ENCODE results near the gene CCDC137.
A peak's percentile ranks its signal among the peaks of the same experiment; 100 is the strongest.

CCDC137 gene

DNA sequence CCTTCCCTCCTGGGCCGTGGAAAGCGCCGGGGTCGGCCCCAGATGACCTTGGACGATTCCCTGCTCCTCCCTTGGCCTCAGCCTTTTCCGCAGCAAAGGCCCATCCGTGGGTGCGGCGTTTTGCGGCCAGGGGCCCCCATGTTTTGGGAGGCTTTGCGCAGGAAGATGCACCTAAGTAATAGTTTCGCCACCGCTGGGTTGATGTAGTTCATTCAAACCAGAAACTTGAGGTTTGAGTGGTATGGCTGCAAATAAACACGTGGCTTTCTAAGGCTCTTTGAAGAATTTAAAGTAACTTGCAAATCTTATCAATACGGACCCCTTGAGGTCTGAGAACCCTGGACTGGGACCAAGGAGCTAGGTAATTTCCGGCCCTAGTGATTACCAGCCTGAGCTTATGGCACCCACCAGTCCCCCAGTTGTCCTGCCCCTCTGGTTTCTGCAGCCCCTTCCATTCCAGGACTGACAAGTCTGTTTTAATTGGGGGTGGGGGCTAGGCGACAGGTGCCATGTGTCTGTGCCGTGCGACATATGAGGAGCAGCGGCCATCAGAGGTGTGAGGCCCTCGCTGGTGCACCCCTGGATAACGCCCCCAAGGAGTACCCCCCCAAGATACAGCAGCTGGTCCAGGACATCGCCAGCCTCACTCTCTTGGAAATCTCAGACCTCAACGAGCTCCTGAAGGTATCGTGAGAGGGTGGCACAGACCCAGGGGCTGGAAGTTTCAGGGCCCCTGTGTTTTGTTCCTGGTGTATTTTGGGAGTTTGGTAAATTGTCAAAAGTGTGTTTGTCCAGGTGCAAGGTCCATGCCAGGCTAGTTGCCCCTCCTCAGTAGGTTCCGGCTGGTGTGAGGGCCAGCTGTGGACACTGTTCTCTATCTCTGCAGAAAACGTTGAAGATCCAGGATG lies 37.5 kb downstream of the CCDC137 start:
- peaks cover 58% of the 10 kb centered on the region for H3K36me3 ChIP-seq (ENCODE audit: insufficient read depth, low read length)
- WGBS = 36% methylated on average over 27 of the region's 27 CpGs

GRCh38 chr17:81705518-81706231 lies 39.1 kb downstream of the CCDC137 start:
- H3K4me3 ChIP-seq (ENCODE audit: low read length) = no peak overlapping the region
- H3K27me3 ChIP-seq (ENCODE audit: insufficient read depth, low read length) = no peaks in the 10 kb centered on the region
- H3K36me3 ChIP-seq (ENCODE audit: insufficient read depth, low read length) = peaks cover 50% of the 10 kb centered on the region
- H3K27ac ChIP-seq (ENCODE audit: low read depth, low read length) = no peak overlapping the region
- WGBS = 95% methylated on average over 30 of the region's 30 CpGs
- H3K9ac ChIP-seq (ENCODE audit: low read depth, low read length) = no peak overlapping the region
- H3K4me1 ChIP-seq (ENCODE audit: insufficient read depth, low read length) = peaks cover 4% of the 10 kb centered on the region; the same call in 1 of the 2 replicates
- no peaks in the 10 kb centered on the region for H3K9me3 ChIP-seq (ENCODE audit: insufficient read depth, low read depth, low read length)

More for the DNA sequence above, 37.5 kb downstream of the CCDC137 start:
- Histone ChIP-seq H3K4me1 (ENCODE audit: insufficient read depth, low read length) (no peaks in the 10 kb centered on the region), H3K9ac (ENCODE audit: low read depth, low read length) (peak overlapping the region; percentile 99), H3K27me3 (ENCODE audit: insufficient read depth, low read length) (no peaks in the 10 kb centered on the region), H3K27ac (ENCODE audit: low read depth, low read length) (peak overlapping the region; percentile 77), H3K4me3 (ENCODE audit: low read length) (peak overlapping the region; percentile 98), H3K9me3 (ENCODE audit: insufficient read depth, low read depth, low read length) (no peaks in the 10 kb centered on the region)

DNA sequence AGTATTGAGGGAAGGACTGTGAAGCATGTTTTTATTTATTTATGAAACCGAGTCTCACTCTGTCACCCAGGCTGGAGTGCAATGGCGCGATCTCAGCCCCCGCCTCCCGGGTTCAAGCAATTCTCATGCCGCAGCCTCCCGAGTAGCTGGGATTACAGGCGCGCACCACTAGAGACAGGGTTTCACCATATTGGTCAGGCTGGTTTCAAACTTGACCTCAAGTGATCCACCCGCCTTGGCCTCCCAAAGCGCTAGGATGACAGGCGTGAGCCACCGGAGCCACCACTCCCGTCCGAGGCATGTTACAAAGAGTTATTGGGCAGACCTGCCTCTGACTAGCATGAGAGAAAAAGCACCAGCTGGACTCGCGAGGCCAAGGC lies 39.7 kb downstream of the CCDC137 start:
- H3K4me1 ChIP-seq (ENCODE audit: insufficient read depth, low read length) = peaks cover 4% of the 10 kb centered on the region; the same call in 1 of the 2 replicates
- WGBS = 96% methylated on average over 17 of the region's 17 CpGs
- no peaks in the 10 kb centered on the region for H3K9me3 ChIP-seq (ENCODE audit: insufficient read depth, low read depth, low read length)
- H3K9ac ChIP-seq (ENCODE audit: low read depth, low read length) = no peak overlapping the region
- no peak overlapping the region for H3K27ac ChIP-seq (ENCODE audit: low read depth, low read length)
- no peaks in the 10 kb centered on the region for H3K27me3 ChIP-seq (ENCODE audit: insufficient read depth, low read length)
- H3K36me3 ChIP-seq (ENCODE audit: insufficient read depth, low read length) = peaks cover 44% of the 10 kb centered on the region
- no peak overlapping the region for H3K4me3 ChIP-seq (ENCODE audit: low read length)

- Histone ChIP-seq H3K4me1 (ENCODE audit: insufficient read depth, low read length) (peaks cover 4% of the 10 kb centered on the region; the same call in 1 of the 2 replicates), H3K36me3 (ENCODE audit: insufficient read depth, low read length) (peaks cover 36% of the 10 kb centered on the region), H3K27ac (ENCODE audit: low read depth, low read length) (no peak overlapping the region), H3K9ac (ENCODE audit: low read depth, low read length) (no peak overlapping the region), H3K9me3 (ENCODE audit: insufficient read depth, low read depth, low read length) (no peaks in the 10 kb centered on the region), H3K27me3 (ENCODE audit: insufficient read depth, low read length) (no peaks in the 10 kb centered on the region), H3K4me3 (ENCODE audit: low read length) (no peak overlapping the region)
- WGBS = 95% methylated on average over 54 of the region's 54 CpGs
Measured at GRCh38 chr17:81706757-81707624, 40.5 kb downstream of the CCDC137 start.

DNA sequence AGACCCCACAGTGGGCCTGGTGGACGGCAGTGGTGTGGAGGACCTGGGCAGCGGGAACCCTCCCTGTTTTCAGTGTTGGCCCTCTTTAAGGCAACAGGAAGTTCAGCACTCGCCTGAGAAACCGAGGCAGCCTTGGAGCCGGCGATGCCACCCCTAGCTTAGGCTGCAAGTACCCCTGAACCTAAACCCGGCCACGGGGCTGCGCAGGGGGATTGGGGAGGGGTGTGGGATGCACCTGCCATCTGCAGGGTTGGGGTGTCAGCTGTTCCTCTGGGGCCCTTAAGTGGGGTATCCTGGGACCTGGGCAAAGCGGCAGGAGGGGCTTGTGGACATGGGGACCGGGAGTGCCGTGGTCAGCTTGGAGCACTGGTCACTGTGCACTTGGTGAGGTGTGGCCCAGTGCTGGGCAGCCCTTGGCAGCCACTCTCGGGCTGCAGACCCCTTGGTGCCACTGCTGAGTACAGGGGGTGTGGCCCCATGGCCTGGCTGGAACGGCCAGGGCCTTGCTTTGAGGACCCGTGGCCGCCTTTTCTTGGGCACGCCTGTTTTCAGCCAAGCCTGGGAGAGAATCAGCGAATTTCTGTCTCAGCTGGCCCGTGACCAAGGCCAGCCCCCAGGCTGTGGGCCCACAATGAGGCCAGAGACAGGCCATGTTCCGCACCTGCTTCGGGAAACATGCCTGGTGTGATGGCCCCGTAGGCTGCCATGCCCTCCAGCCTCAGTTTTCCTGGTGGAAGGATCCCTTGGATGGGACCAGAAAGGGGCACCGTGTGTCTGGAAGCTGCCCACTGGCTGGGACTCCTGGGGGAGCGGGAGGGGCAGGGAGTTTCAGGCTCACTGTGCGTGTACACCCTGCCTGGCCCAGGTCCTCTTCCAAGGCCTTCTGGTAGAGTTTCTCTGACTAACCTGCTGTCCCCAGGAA lies 41.4 kb downstream of the CCDC137 start:
- WGBS = 95% methylated on average over 25 of the region's 25 CpGs
- Histone ChIP-seq H3K4me3 (ENCODE audit: low read length) (no peak overlapping the region), H3K9me3 (ENCODE audit: insufficient read depth, low read depth, low read length) (no peaks in the 10 kb centered on the region), H3K27ac (ENCODE audit: low read depth, low read length) (no peak overlapping the region), H3K9ac (ENCODE audit: low read depth, low read length) (no peak overlapping the region), H3K27me3 (ENCODE audit: insufficient read depth, low read length) (no peaks in the 10 kb centered on the region), H3K4me1 (ENCODE audit: insufficient read depth, low read length) (peaks cover 7% of the 10 kb centered on the region; the same call in 1 of the 2 replicates), H3K36me3 (ENCODE audit: insufficient read depth, low read length) (peaks cover 36% of the 10 kb centered on the region)

DNA sequence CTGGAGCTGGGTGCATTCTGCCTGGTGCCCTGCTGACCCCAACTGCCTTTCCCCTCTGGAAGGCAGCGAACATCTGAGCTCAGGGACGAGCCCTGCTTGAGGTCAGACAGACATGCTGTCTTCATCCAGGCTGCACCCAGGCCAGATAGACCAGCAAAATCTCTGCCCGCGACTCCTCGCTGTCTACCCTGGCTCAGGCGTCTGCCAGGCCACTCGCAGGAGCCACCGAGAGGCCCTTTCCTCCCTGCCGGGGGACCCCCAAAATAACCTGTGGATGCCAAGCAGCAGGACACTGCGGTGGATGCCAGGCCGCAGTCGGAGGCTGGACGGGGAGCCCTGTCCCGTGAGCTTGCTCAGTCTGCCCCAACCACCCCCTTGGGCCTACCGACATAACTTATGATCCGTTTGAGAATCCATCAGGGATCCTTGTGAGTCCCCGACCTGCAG lies 42.2 kb downstream of the CCDC137 start:
- Histone ChIP-seq H3K9me3 (ENCODE audit: insufficient read depth, low read depth, low read length) (no peaks in the 10 kb centered on the region), H3K9ac (ENCODE audit: low read depth, low read length) (no peak overlapping the region), H3K27ac (ENCODE audit: low read depth, low read length) (peak overlapping the region; percentile 46; the same call in 1 of the 2 replicates), H3K4me1 (ENCODE audit: insufficient read depth, low read length) (peaks cover 10% of the 10 kb centered on the region; the same call in 1 of the 2 replicates), H3K27me3 (ENCODE audit: insufficient read depth, low read length) (no peaks in the 10 kb centered on the region), H3K4me3 (ENCODE audit: low read length) (no peak overlapping the region), H3K36me3 (ENCODE audit: insufficient read depth, low read length) (peaks cover 36% of the 10 kb centered on the region)
- WGBS = 92% methylated on average over 17 of the region's 17 CpGs

GRCh38 chr17:81710514-81711308 lies 44.2 kb downstream of the CCDC137 start:
- Histone ChIP-seq H3K9ac (ENCODE audit: low read depth, low read length) (peak overlapping the region; percentile 27), H3K36me3 (ENCODE audit: insufficient read depth, low read length) (peaks cover 23% of the 10 kb centered on the region), H3K27ac (ENCODE audit: low read depth, low read length) (no peak overlapping the region), H3K4me3 (ENCODE audit: low read length) (peak overlapping the region; percentile 75), H3K4me1 (ENCODE audit: insufficient read depth, low read length) (peaks cover 10% of the 10 kb centered on the region; the same call in 1 of the 2 replicates), H3K9me3 (ENCODE audit: insufficient read depth, low read depth, low read length) (no peaks in the 10 kb centered on the region), H3K27me3 (ENCODE audit: insufficient read depth, low read length) (no peaks in the 10 kb centered on the region)
- WGBS = 8% methylated on average over 29 of the region's 29 CpGs

- Histone ChIP-seq H3K27me3 (ENCODE audit: insufficient read depth, low read length) (no peaks in the 10 kb centered on the region), H3K9ac (ENCODE audit: low read depth, low read length) (peak within 1 kb of the TSS; percentile 77), H3K4me1 (ENCODE audit: insufficient read depth, low read length) (peaks cover 10% of the 10 kb centered on the region; the same call in 1 of the 2 replicates), H3K27ac (ENCODE audit: low read depth, low read length) (no peak within 1 kb of the TSS), H3K9me3 (ENCODE audit: insufficient read depth, low read depth, low read length) (no peaks in the 10 kb centered on the region), H3K4me3 (ENCODE audit: low read length) (peak within 1 kb of the TSS; percentile 75), H3K36me3 (ENCODE audit: insufficient read depth, low read length) (peaks cover 11% of the 10 kb centered on the region)
- under 1% methylated on average over 89 of the region's 89 CpGs for WGBS
Measured at GRCh38 chr17:81711814-81712467, 45.4 kb downstream of the CCDC137 start, which contains the start of gene SLC25A10. Gene SLC25A10 (plus strand): TSS chr17:81712284. CDS start chr17:81712427, 143 bp downstream.

DNA sequence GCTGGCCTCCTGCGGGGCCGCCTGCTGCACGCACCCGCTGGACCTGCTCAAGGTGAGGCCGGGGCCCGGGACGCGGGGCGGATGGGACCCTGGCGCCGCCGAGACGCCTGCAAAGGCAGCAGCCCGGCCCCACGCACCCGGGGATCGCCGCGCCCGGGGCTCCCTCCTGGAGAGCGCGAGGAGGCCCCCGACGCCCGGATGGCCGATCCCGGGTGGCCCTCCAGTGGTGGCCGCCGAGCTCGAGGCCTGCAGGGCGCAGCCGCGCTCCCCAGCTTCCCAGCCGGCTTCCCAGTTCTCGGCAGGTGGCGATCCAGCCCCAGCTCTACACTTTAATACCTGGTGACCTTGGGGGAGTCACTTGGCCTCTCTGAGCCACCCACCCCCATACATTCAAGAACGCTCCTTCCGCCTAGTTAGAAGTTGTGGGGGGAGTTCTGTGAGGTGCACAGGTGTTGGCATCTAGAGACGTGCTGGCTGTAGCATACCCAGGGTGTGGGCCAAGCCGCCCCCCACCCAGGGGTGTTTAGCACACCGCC lies 46.0 kb downstream of the CCDC137 start:
- Histone ChIP-seq H3K36me3 (ENCODE audit: insufficient read depth, low read length) (peaks cover 6% of the 10 kb centered on the region), H3K4me3 (ENCODE audit: low read length) (peak overlapping the region; percentile 75), H3K9me3 (ENCODE audit: insufficient read depth, low read depth, low read length) (no peaks in the 10 kb centered on the region), H3K27me3 (ENCODE audit: insufficient read depth, low read length) (no peaks in the 10 kb centered on the region), H3K9ac (ENCODE audit: low read depth, low read length) (peak overlapping the region; percentile 77), H3K27ac (ENCODE audit: low read depth, low read length) (no peak overlapping the region), H3K4me1 (ENCODE audit: insufficient read depth, low read length) (peaks cover 10% of the 10 kb centered on the region; the same call in 1 of the 2 replicates)
- 2% methylated on average over 39 of the region's 41 CpGs for WGBS
